Neural cell (in vitro differentiated cells): ENCODE data around the gene MAP2.

Experiments
- EZH2 ChIP-seq: fragments of 200-600, 300-800 bp; shearing (Covaris generic), sonication (generic); IDR thresholded peaks from 2 replicates; pipeline ENCODE4 v1.6.1; 2014; ENCODE audit warnings: antibody characterized with exemption, low read length, borderline replicate concordance, mild to moderate bottlenecking; ENCODE audit not compliant: insufficient read depth, poor library complexity, severe bottlenecking
- POLR2AphosphoS5 ChIP-seq: IDR thresholded peaks from 2 replicates; pipeline ENCODE4 v1.6.1; 2012
- TAF1 ChIP-seq: IDR thresholded peaks from 2 replicates; pipeline ENCODE4 v1.6.1; 2012; ENCODE audit warnings: low read depth
- TF ChIP-seq, protein P1 (sequence below): fragments of 450-650 bp; IDR thresholded peaks from 2 replicates; pipeline ENCODE4 v1.5.1; 2014; ENCODE audit warnings: antibody characterized with exemption, mild to moderate bottlenecking, moderate library complexity; ENCODE audit not compliant: poor library complexity, severe bottlenecking

DNA sequence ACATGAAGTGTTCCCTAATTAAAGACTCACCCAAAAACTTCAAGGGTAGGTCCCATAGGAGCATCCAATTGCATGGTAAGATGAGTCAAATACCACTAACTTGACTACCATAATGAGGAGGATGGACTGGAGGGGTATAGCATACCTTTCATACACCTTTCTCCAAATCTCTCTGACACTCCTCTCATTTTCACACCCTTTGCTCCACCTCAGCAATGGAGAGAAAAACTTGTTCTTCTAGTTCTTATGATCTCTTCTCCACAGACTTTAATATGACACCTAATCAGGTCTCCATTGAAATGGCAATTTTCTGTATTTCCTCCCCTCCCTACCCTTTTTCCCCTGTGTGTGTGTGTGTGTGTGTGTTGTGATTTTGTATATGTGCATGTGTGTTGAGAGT, 41.1 kb upstream of the MAP2 start:
- TF ChIP-seq, protein P1, sequence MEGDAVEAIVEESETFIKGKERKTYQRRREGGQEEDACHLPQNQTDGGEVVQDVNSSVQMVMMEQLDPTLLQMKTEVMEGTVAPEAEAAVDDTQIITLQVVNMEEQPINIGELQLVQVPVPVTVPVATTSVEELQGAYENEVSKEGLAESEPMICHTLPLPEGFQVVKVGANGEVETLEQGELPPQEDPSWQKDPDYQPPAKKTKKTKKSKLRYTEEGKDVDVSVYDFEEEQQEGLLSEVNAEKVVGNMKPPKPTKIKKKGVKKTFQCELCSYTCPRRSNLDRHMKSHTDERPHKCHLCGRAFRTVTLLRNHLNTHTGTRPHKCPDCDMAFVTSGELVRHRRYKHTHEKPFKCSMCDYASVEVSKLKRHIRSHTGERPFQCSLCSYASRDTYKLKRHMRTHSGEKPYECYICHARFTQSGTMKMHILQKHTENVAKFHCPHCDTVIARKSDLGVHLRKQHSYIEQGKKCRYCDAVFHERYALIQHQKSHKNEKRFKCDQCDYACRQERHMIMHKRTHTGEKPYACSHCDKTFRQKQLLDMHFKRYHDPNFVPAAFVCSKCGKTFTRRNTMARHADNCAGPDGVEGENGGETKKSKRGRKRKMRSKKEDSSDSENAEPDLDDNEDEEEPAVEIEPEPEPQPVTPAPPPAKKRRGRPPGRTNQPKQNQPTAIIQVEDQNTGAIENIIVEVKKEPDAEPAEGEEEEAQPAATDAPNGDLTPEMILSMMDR, result no peak
- TF ChIP-seq POLR2AphosphoS5 (no peak), TAF1 (no peak), EZH2 (no peak)
